Measurements from ENCODE around the gene CALN1.

Gene CALN1

GRCh38 chr7:72235351-72235750, 176.8 kb downstream of the CALN1 start:
- no peak overlapping the region for H3K4ac ChIP-seq (ENCODE audit: low read depth in 1 of 2, low read length in 2 of 2)
- whole genome bisulfite sequencing: 66% methylated on average over 4 of the region's 5 CpGs

GRCh38 chr7:72234086-72234485, 178.1 kb downstream of the CALN1 start:
- Histone ChIP-seq H3K9ac (ENCODE audit: low read length) (no peak overlapping the region), H2AK5ac (ENCODE audit: low read length, severe bottlenecking) (no peak overlapping the region), H3K27me3 (ENCODE audit: control insufficient read depth in 1 of 2, insufficient read depth in 1 of 2, low read length in 2 of 2) (no peaks in the 10 kb centered on the region), H3K23ac (ENCODE audit: low read length in 2 of 2) (no peak overlapping the region), H3K18ac (ENCODE audit: low read depth in 1 of 2, low read length in 2 of 2) (no peak overlapping the region), H3K4me1 (ENCODE audit: control insufficient read depth, insufficient read depth, low read depth, low read length) (no peaks in the 10 kb centered on the region), H3K9me3 (ENCODE audit: control insufficient read depth, low read length) (no peaks in the 10 kb centered on the region), H2AFZ (ENCODE audit: low read depth, low read length) (no peak overlapping the region), H3K4me2 (ENCODE audit: low read length, poor library complexity, severe bottlenecking) (no peak overlapping the region), H2BK120ac (ENCODE audit: low read depth, low read length) (no peak overlapping the region), H3K79me1 (replicated peaks; ENCODE audit: low read length, poor library complexity, severe bottlenecking) (no peaks in the 10 kb centered on the region), H3K4me3 (ENCODE audit: insufficient read depth in 1 of 2, low read depth in 1 of 2, low read length in 2 of 2) (no peak overlapping the region), H4K8ac (ENCODE audit: low read length) (no peak overlapping the region), H3K36me3 (ENCODE audit: control insufficient read depth in 1 of 2, insufficient read depth in 2 of 2, low read depth in 1 of 2, low read length in 2 of 2) (no peaks in the 10 kb centered on the region), H4K91ac (ENCODE audit: low read length) (no peak overlapping the region), H2BK15ac (ENCODE audit: low read depth, poor library complexity, severe bottlenecking) (no peak overlapping the region), H3K4ac (ENCODE audit: low read depth in 1 of 2, low read length in 2 of 2) (no peak overlapping the region), H2BK12ac (ENCODE audit: low read length in 2 of 2) (no peak overlapping the region), H2BK5ac (ENCODE audit: low read depth, low read length, poor library complexity, severe bottlenecking) (no peak overlapping the region), H3K27ac (ENCODE audit: low read length, poor library complexity, severe bottlenecking) (no peak overlapping the region), H3K14ac (ENCODE audit: low read length in 2 of 2) (no peak overlapping the region)
- no peak for DNase-seq
- WGBS: 85% methylated on average over 2 of the region's 3 CpGs

More at GRCh38 chr7:72235351-72235750, 176.8 kb downstream of the CALN1 start:
- no peaks in the 10 kb centered on the region for H3K36me3 ChIP-seq (ENCODE audit: control insufficient read depth in 1 of 2, insufficient read depth in 2 of 2, low read depth in 1 of 2, low read length in 2 of 2)
- no peak overlapping the region for H3K9ac ChIP-seq (ENCODE audit: low read length)
- no peak overlapping the region for H2BK12ac ChIP-seq (ENCODE audit: low read length in 2 of 2)
- no peaks in the 10 kb centered on the region for H3K9me3 ChIP-seq (ENCODE audit: control insufficient read depth, low read length)
- H3K4me2 ChIP-seq (ENCODE audit: low read length, poor library complexity, severe bottlenecking): no peak overlapping the region
- no peaks in the 10 kb centered on the region for H3K27me3 ChIP-seq (ENCODE audit: control insufficient read depth in 1 of 2, insufficient read depth in 1 of 2, low read length in 2 of 2)
- no peak overlapping the region for H3K27ac ChIP-seq (ENCODE audit: low read length, poor library complexity, severe bottlenecking)
- no peak overlapping the region for H2BK120ac ChIP-seq (ENCODE audit: low read depth, low read length)
- no peaks in the 10 kb centered on the region for H3K4me1 ChIP-seq (ENCODE audit: control insufficient read depth, insufficient read depth, low read depth, low read length)
- no peak overlapping the region for H4K91ac ChIP-seq (ENCODE audit: low read length)
- no peak overlapping the region for H4K8ac ChIP-seq (ENCODE audit: low read length)
- H3K4me3 ChIP-seq (ENCODE audit: insufficient read depth in 1 of 2, low read depth in 1 of 2, low read length in 2 of 2): no peak overlapping the region
- DNase-seq: no peak
- H2AFZ ChIP-seq (ENCODE audit: low read depth, low read length): no peak overlapping the region
- no peak overlapping the region for H3K23ac ChIP-seq (ENCODE audit: low read length in 2 of 2)
- H2BK15ac ChIP-seq (ENCODE audit: low read depth, poor library complexity, severe bottlenecking): no peak overlapping the region
- H3K79me1 ChIP-seq (replicated peaks; ENCODE audit: low read length, poor library complexity, severe bottlenecking): no peaks in the 10 kb centered on the region
- H3K18ac ChIP-seq (ENCODE audit: low read depth in 1 of 2, low read length in 2 of 2): no peak overlapping the region
- no peak overlapping the region for H2AK5ac ChIP-seq (ENCODE audit: low read length, severe bottlenecking)
- no peak overlapping the region for H2BK5ac ChIP-seq (ENCODE audit: low read depth, low read length, poor library complexity, severe bottlenecking)
- H3K14ac ChIP-seq (ENCODE audit: low read length in 2 of 2): no peak overlapping the region

- Histone ChIP-seq H3K4me2 (ENCODE audit: low read length, poor library complexity, severe bottlenecking) (no peak overlapping the region), H3K14ac (ENCODE audit: low read length in 2 of 2) (no peak overlapping the region), H3K4ac (ENCODE audit: low read depth in 1 of 2, low read length in 2 of 2) (no peak overlapping the region), H3K23ac (ENCODE audit: low read length in 2 of 2) (no peak overlapping the region), H3K36me3 (ENCODE audit: control insufficient read depth in 1 of 2, insufficient read depth in 2 of 2, low read depth in 1 of 2, low read length in 2 of 2) (no peaks in the 10 kb centered on the region), H4K91ac (ENCODE audit: low read length) (no peak overlapping the region), H4K8ac (ENCODE audit: low read length) (no peak overlapping the region), H3K4me3 (ENCODE audit: insufficient read depth in 1 of 2, low read depth in 1 of 2, low read length in 2 of 2) (no peak overlapping the region), H3K27ac (ENCODE audit: low read length, poor library complexity, severe bottlenecking) (no peak overlapping the region), H3K4me1 (ENCODE audit: control insufficient read depth, insufficient read depth, low read depth, low read length) (no peaks in the 10 kb centered on the region), H3K27me3 (ENCODE audit: control insufficient read depth in 1 of 2, insufficient read depth in 1 of 2, low read length in 2 of 2) (no peaks in the 10 kb centered on the region), H2BK5ac (ENCODE audit: low read depth, low read length, poor library complexity, severe bottlenecking) (no peak overlapping the region), H2AK5ac (ENCODE audit: low read length, severe bottlenecking) (no peak overlapping the region), H3K9me3 (ENCODE audit: control insufficient read depth, low read length) (no peaks in the 10 kb centered on the region), H3K9ac (ENCODE audit: low read length) (no peak overlapping the region), H3K18ac (ENCODE audit: low read depth in 1 of 2, low read length in 2 of 2) (no peak overlapping the region), H2BK120ac (ENCODE audit: low read depth, low read length) (no peak overlapping the region), H2AFZ (ENCODE audit: low read depth, low read length) (no peak overlapping the region), H3K79me1 (replicated peaks; ENCODE audit: low read length, poor library complexity, severe bottlenecking) (no peaks in the 10 kb centered on the region), H2BK15ac (ENCODE audit: low read depth, poor library complexity, severe bottlenecking) (no peak overlapping the region), H2BK12ac (ENCODE audit: low read length in 2 of 2) (no peak overlapping the region)
- no peak for DNase-seq
- 67% methylated on average over 3 of the region's 4 CpGs for WGBS
Observed at GRCh38 chr7:72230281-72230680, 181.9 kb downstream of the CALN1 start.

GRCh38 chr7:72223351-72223750, 188.8 kb downstream of the CALN1 start:
- H3K27ac ChIP-seq (ENCODE audit: low read length, poor library complexity, severe bottlenecking): no peak overlapping the region
- H3K27me3 ChIP-seq (ENCODE audit: control insufficient read depth in 1 of 2, insufficient read depth in 1 of 2, low read length in 2 of 2): no peaks in the 10 kb centered on the region
- H3K79me1 ChIP-seq (replicated peaks; ENCODE audit: low read length, poor library complexity, severe bottlenecking): no peaks in the 10 kb centered on the region
- no peak overlapping the region for H3K4me3 ChIP-seq (ENCODE audit: insufficient read depth in 1 of 2, low read depth in 1 of 2, low read length in 2 of 2)
- 50% methylated on average over 1 of the region's 2 CpGs for WGBS
- no peaks in the 10 kb centered on the region for H3K36me3 ChIP-seq (ENCODE audit: control insufficient read depth in 1 of 2, insufficient read depth in 2 of 2, low read depth in 1 of 2, low read length in 2 of 2)
- no peaks in the 10 kb centered on the region for H3K4me1 ChIP-seq (ENCODE audit: control insufficient read depth, insufficient read depth, low read depth, low read length)
- no peak overlapping the region for H2BK5ac ChIP-seq (ENCODE audit: low read depth, low read length, poor library complexity, severe bottlenecking)
- H3K4me2 ChIP-seq (ENCODE audit: low read length, poor library complexity, severe bottlenecking): no peak overlapping the region
- no peak overlapping the region for H4K8ac ChIP-seq (ENCODE audit: low read length)
- H2AFZ ChIP-seq (ENCODE audit: low read depth, low read length): no peak overlapping the region
- no peak for DNase-seq
- H4K91ac ChIP-seq (ENCODE audit: low read length): no peak overlapping the region
- H2AK5ac ChIP-seq (ENCODE audit: low read length, severe bottlenecking): no peak overlapping the region
- no peak overlapping the region for H3K18ac ChIP-seq (ENCODE audit: low read depth in 1 of 2, low read length in 2 of 2)
- peaks cover 6% of the 10 kb centered on the region for H3K9me3 ChIP-seq (ENCODE audit: control insufficient read depth, low read length)
- no peak overlapping the region for H3K4ac ChIP-seq (ENCODE audit: low read depth in 1 of 2, low read length in 2 of 2)
- H2BK15ac ChIP-seq (ENCODE audit: low read depth, poor library complexity, severe bottlenecking): no peak overlapping the region
- H3K23ac ChIP-seq (ENCODE audit: low read length in 2 of 2): no peak overlapping the region
- no peak overlapping the region for H3K14ac ChIP-seq (ENCODE audit: low read length in 2 of 2)
- H3K9ac ChIP-seq (ENCODE audit: low read length): no peak overlapping the region
- no peak overlapping the region for H2BK12ac ChIP-seq (ENCODE audit: low read length in 2 of 2)
- H2BK120ac ChIP-seq (ENCODE audit: low read depth, low read length): no peak overlapping the region
